ENCODE measurements around the gene GSX1. TPM values are rescaled to one million over a fixed set of nuclear protein-coding genes. Genes with fewer than 3 reads are reported as not detected.
A peak's percentile ranks its signal among the peaks of the same experiment; 100 is the strongest.

The GSX1 gene
- total RNA-seq, 4 donors from 2014 or later, result not detected

DNA sequence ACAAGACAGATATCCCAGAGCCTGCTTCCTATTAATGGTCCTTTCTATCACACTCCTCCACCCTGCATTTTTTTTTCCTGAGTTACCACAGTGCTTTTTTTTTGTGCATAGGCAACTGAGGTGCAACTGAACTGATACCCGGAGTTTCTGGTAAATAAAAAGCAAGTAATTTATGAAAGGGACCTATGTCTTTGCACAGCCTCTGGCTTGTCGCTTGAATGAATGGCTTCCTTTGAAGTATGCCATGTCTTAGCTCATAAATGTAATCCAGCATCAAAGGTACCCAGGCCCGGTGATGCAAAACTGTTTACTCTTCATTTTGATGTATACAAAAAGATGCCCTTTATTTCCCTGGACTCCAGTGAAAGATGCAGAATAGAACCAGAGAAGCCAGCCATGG lies 31.8 kb downstream of the GSX1 start:
- ATAC-seq, result no peak
- Histone ChIP-seq H3K4me1 (no peaks in the 10 kb centered on the region), H3K27ac (no peak overlapping the region), H3K27me3 (peaks cover 47 to 60% (median 49%) of the 10 kb centered on the region in 3 donors), H3K36me3 (no peaks in the 10 kb centered on the region), H3K4me3 (no peak overlapping the region), H3K9me3 (no peaks in the 10 kb centered on the region)
- in situ Hi-C loops (cut with MboI; ENCODE audit: low sequenced_read_pairs in 4 of 4) (loop anchor here (10.0 to 25.0 kb wide), 5 partner anchors 161 to 839 kb away; partner anchors contain the start of gene URAD (in 1 of the 4)), intact Hi-C loops (cut with DNase I; ENCODE audit: low total_unique reads) (no loop called here)
- TF ChIP-seq, protein P1, sequence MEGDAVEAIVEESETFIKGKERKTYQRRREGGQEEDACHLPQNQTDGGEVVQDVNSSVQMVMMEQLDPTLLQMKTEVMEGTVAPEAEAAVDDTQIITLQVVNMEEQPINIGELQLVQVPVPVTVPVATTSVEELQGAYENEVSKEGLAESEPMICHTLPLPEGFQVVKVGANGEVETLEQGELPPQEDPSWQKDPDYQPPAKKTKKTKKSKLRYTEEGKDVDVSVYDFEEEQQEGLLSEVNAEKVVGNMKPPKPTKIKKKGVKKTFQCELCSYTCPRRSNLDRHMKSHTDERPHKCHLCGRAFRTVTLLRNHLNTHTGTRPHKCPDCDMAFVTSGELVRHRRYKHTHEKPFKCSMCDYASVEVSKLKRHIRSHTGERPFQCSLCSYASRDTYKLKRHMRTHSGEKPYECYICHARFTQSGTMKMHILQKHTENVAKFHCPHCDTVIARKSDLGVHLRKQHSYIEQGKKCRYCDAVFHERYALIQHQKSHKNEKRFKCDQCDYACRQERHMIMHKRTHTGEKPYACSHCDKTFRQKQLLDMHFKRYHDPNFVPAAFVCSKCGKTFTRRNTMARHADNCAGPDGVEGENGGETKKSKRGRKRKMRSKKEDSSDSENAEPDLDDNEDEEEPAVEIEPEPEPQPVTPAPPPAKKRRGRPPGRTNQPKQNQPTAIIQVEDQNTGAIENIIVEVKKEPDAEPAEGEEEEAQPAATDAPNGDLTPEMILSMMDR (IDR thresholded peaks at IDR 0.05 in 4 of 5, conservative IDR thresholded peaks at IDR 0.05 in 1 of 5), result no peak
- no peak for TF ChIP-seq POLR2A (IDR thresholded peaks at IDR 0.05)
- no peak for DNase-seq

DNA sequence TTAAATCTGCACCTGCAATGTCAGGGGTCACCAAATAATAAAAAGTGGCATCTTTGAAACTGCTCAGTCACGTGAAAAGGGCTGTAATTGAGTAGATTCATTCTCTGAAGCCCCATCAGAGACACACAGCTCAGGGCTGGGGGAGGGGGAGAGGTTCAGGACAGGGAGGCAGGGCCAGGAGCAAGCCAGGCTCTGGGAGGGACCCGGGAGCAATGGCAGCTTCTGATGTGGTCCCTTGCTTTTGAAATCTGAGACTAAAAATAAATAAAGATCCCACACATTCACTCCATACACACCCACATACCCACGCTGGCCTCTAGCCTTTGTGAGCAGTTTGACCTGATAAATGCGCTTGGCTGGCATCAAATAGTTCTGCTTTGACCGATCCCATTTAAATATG lies 32.8 kb downstream of the GSX1 start:
- Histone ChIP-seq H3K36me3 (no peaks in the 10 kb centered on the region), H3K27ac (no peak overlapping the region), H3K27me3 (peaks cover 41 to 57% (median 47%) of the 10 kb centered on the region in 3 donors), H3K9me3 (no peaks in the 10 kb centered on the region), H3K4me1 (no peaks in the 10 kb centered on the region), H3K4me3 (no peak overlapping the region)
- ATAC-seq (no peak), DNase-seq (no peak)
- intact Hi-C loops (cut with DNase I; ENCODE audit: low total_unique reads), result no loop called here
- TF ChIP-seq POLR2A (IDR thresholded peaks at IDR 0.05), result no peak
- TF ChIP-seq, protein P1 (IDR thresholded peaks at IDR 0.05 in 4 of 5, conservative IDR thresholded peaks at IDR 0.05 in 1 of 5), result no peak
- in situ Hi-C loops (cut with MboI; ENCODE audit: low sequenced_read_pairs in 4 of 4), result loop anchor here (5.0 to 25.0 kb wide), 10 partner anchors 157 to 840 kb away; partner anchors contain the start of gene URAD (in 2 of the 4)

DNA sequence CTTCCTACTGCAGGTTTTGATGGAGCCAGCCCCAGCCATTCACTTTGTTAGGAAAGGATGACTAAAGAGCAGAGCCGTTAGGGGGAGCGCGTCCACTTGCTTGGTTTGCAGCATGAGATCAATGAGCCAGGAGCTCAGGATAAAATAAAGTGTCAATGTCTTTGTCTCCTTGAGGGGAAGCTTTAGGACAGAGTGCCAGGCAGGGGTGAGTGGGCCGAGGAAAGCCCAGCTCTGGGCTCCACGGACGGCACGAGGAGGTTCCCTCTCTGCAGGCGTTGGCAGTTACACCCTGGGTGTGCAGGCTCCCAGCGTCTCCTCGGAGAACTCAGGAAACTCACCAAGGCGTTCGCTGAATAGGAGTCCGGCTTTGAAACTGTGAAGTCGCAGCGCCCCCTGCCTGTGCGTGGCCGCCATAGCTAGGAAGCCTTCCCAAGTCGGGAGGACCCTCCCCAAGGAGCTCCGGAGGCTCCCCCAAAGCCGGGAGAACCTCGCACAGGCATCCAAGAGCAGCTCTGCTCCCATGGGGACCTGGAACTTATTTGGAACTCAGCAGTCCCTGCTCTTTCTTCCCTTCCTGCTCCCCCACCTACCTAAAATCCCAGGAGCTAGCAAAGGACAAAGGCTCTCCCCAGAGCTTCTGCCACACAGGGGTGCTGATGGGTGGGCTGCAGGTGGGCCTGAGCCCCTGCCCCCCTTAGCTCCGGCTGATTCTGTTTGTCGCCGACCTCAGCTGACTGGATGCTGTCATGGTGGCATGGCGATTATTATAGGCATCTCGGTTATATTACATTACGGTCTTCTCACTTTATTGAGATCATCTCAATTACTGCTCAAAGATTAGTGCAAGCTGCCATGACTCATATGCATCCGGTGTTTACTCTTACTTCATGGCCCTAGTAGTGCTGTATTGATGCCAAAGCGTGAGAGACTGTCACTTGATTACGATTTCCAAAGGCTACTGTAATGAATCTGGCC lies 34.4 kb downstream of the GSX1 start:
- Histone ChIP-seq H3K4me1 (no peaks in the 10 kb centered on the region), H3K4me3 (peak overlapping the region in 2 of 4 donors; percentile 22 to 46), H3K9me3 (no peaks in the 10 kb centered on the region), H3K27me3 (peaks cover 32 to 41% (median 41%) of the 10 kb centered on the region in 3 donors), H3K27ac (no peak overlapping the region), H3K36me3 (no peaks in the 10 kb centered on the region)
- in situ Hi-C loops (cut with MboI; ENCODE audit: low sequenced_read_pairs in 4 of 4), result loop anchor here (5.0 to 25.0 kb wide), 10 partner anchors 156 to 842 kb away; partner anchors contain the start of gene URAD (in 2 of the 4)
- no peak for TF ChIP-seq POLR2A (IDR thresholded peaks at IDR 0.05)
- TF ChIP-seq, protein P1 (IDR thresholded peaks at IDR 0.05 in 4 of 5, conservative IDR thresholded peaks at IDR 0.05 in 1 of 5), result peak; percentile 83 to 92 (median 89)
- intact Hi-C loops (cut with DNase I; ENCODE audit: low total_unique reads), result loop anchor here (1.0 kb wide), 5 partner anchors 271 to 464 kb away; no protein-coding TSS in a partner anchor
- ATAC-seq, result peak; percentile 85 to 87
- peak; percentile 41 to 62 for DNase-seq

DNA sequence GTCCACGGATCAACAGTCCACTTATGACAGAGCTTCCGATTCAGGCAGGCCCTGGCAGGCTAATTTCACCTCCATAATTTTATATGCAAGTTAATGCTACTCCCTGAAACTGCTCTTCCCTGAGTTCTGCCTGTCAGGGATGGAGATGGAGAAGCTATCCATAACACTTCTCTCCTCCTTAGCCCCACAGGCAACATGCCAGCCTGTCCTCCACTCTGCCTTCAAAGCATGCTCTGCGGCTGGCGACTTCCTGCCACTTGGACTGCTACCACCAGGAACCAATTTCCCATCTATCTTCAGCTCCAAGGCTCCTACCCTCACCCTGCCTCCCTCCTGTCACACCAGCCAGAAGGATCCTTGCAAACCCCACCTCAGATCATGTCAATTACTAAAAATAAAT lies 35.4 kb downstream of the GSX1 start:
- intact Hi-C loops (cut with DNase I; ENCODE audit: low total_unique reads), result loop anchor here (1.0 kb wide), 1 partner anchor 421 kb away; no protein-coding TSS in a partner anchor
- Histone ChIP-seq H3K4me3 (no peak overlapping the region), H3K27me3 (peaks cover 23 to 34% (median 31%) of the 10 kb centered on the region in 3 donors), H3K27ac (no peak overlapping the region), H3K9me3 (no peaks in the 10 kb centered on the region), H3K36me3 (no peaks in the 10 kb centered on the region), H3K4me1 (no peaks in the 10 kb centered on the region)
- DNase-seq (no peak), ATAC-seq (no peak)
- TF ChIP-seq, protein P1 (IDR thresholded peaks at IDR 0.05 in 4 of 5, conservative IDR thresholded peaks at IDR 0.05 in 1 of 5), result no peak
- TF ChIP-seq POLR2A (IDR thresholded peaks at IDR 0.05), result no peak
- in situ Hi-C loops (cut with MboI; ENCODE audit: low sequenced_read_pairs in 4 of 4), result loop anchor here (5.0 to 25.0 kb wide), 10 partner anchors 155 to 843 kb away; partner anchors contain the start of gene URAD (in 2 of the 4)

Measured in gastrocnemius medialis (tissue), 4 donors.